Neural cell (in vitro differentiated cells): ENCODE measurements around the gene CDYL. TPM values are rescaled to one million over a fixed set of nuclear protein-coding genes. Genes with fewer than 3 reads are reported as not detected.

Experiments used
- H2AFZ ChIP-seq: fragments of 200-600, 300-800 bp; sonication (generic), shearing (Covaris generic); 2 replicates; pipeline ENCODE4 v1.6.0; 2014; ENCODE audit warnings: low read depth, mild to moderate bottlenecking, antibody characterized with exemption, low read length, moderate library complexity
- H3F3A ChIP-seq: fragments of 200-600 bp; shearing (Covaris generic); 2 replicates; pipeline ENCODE4 v1.6.1; 2016; ENCODE audit warnings: mild to moderate bottlenecking, moderate library complexity, mixed read lengths, antibody characterized with exemption, low read length; ENCODE audit not compliant: insufficient read depth, poor library complexity, severe bottlenecking
- H3K27ac ChIP-seq: fragments of 200-600, 300-800 bp; sonication (generic), shearing (Covaris generic); 2 replicates; pipeline ENCODE4 v1.5.1; 2014; ENCODE audit warnings: mild to moderate bottlenecking, low read length, moderate library complexity
- H3K27me3 ChIP-seq: fragments of 300-800, 200-600 bp; sonication (generic), shearing (Covaris generic); 2 replicates; pipeline ENCODE4 v1.6.0; 2014; ENCODE audit warnings: mild to moderate bottlenecking, low read depth, low read length, moderate library complexity; ENCODE audit not compliant: insufficient read depth
- H3K36me3 ChIP-seq: fragments of 300-800, 200-600 bp; sonication (generic), shearing (Covaris generic); 2 replicates; pipeline ENCODE4 v1.5.1; 2014; ENCODE audit warnings: mild to moderate bottlenecking, antibody characterized with exemption, low read length, moderate library complexity; ENCODE audit not compliant: insufficient read depth
- H3K4me2 ChIP-seq: fragments of 300-800, 200-600 bp; sonication (generic), shearing (Covaris generic); 2 replicates; pipeline ENCODE4 v1.6.0; 2014; ENCODE audit warnings: mild to moderate bottlenecking, low read length
- H3K4me3 ChIP-seq: fragments of 300-800, 200-600 bp; sonication (generic), shearing (Covaris generic); 2 replicates; pipeline ENCODE4 v1.5.1; 2014; ENCODE audit warnings: mild to moderate bottlenecking, low read length, moderate library complexity
- H3K79me2 ChIP-seq: fragments of 200-600 bp; shearing (Covaris generic); replicated peaks from 2 replicates; pipeline ENCODE4 v1.6.0; 2014; ENCODE audit warnings: mild to moderate bottlenecking, low read length, moderate library complexity; ENCODE audit not compliant: insufficient read depth
- H3K9ac ChIP-seq: fragments of 300-800, 200-600 bp; sonication (generic), shearing (Covaris generic); 2 replicates; pipeline ENCODE4 v1.6.1; 2016; ENCODE audit warnings: mild to moderate bottlenecking, low read length, mixed read lengths
- H3K9me2 ChIP-seq: fragments of 200-600 bp; shearing (Covaris generic); 2 replicates; pipeline ENCODE4 v1.6.1; 2016; ENCODE audit warnings: mild to moderate bottlenecking, low read length, mixed read lengths; ENCODE audit not compliant: insufficient read depth
- H3K9me3 ChIP-seq: fragments of 200-600, 300-800 bp; sonication (generic), shearing (Covaris generic); 2 replicates; pipeline ENCODE4 v1.6.1; 2016; ENCODE audit warnings: mild to moderate bottlenecking, mixed run types, low read length, moderate library complexity, mixed read lengths
- H4K20me1 ChIP-seq: fragments of 200-600 bp; shearing (Covaris generic); 2 replicates; pipeline ENCODE4 v1.6.1; 2016; ENCODE audit warnings: mild to moderate bottlenecking, mixed run types; ENCODE audit not compliant: insufficient read depth
- EP300 ChIP-seq: fragments of 450-650 bp; conservative IDR thresholded peaks from 2 replicates; pipeline ENCODE4 v1.6.1; 2014; ENCODE audit warnings: antibody characterized with exemption, mild to moderate bottlenecking, moderate library complexity; ENCODE audit not compliant: poor library complexity, severe bottlenecking
- EZH2 ChIP-seq: fragments of 200-600, 300-800 bp; shearing (Covaris generic), sonication (generic); IDR thresholded peaks from 2 replicates; pipeline ENCODE4 v1.6.1; 2014; ENCODE audit warnings: antibody characterized with exemption, low read length, borderline replicate concordance, mild to moderate bottlenecking; ENCODE audit not compliant: insufficient read depth, poor library complexity, severe bottlenecking
- MXI1 ChIP-seq: fragments of 450-650 bp; conservative IDR thresholded peaks from 2 replicates; pipeline ENCODE4 v1.6.1; 2014; ENCODE audit warnings: antibody characterized with exemption, mild to moderate bottlenecking; ENCODE audit not compliant: poor library complexity, severe bottlenecking
- POLR2AphosphoS5 ChIP-seq: IDR thresholded peaks from 2 replicates; pipeline ENCODE4 v1.6.1; 2012
- RAD21 ChIP-seq: fragments of 450-650 bp; conservative IDR thresholded peaks from 2 replicates; pipeline ENCODE4 v1.6.1; 2014; ENCODE audit warnings: antibody characterized with exemption, mild to moderate bottlenecking, moderate library complexity
- SMC3 ChIP-seq: fragments of 450-650 bp; conservative IDR thresholded peaks from 2 replicates; pipeline ENCODE4 v1.6.1; 2014; ENCODE audit warnings: antibody characterized with exemption, mild to moderate bottlenecking, moderate library complexity; ENCODE audit not compliant: poor library complexity
- TAF1 ChIP-seq: IDR thresholded peaks from 2 replicates; pipeline ENCODE4 v1.6.1; 2012; ENCODE audit warnings: low read depth
- polyA plus RNA-seq: library from polyadenylated mRNA; depleted of rRNA; stranded (reverse); fragments of >200 nt; gene quantifications from 2 replicates; pipeline ENCODE4 v1.2.3, GENCODE V29; 2014
- TF ChIP-seq, protein P1 (sequence below): fragments of 450-650 bp; IDR thresholded peaks from 2 replicates; pipeline ENCODE4 v1.5.1; 2014; ENCODE audit warnings: antibody characterized with exemption, mild to moderate bottlenecking, moderate library complexity; ENCODE audit not compliant: poor library complexity, severe bottlenecking
- TF ChIP-seq, protein P2 (sequence below): IDR thresholded peaks from 2 replicates; pipeline ENCODE4 v1.6.1; 2012; ENCODE audit warnings: borderline replicate concordance

Gene CDYL
- polyA plus RNA-seq, 1 donor from 2014 or later: 5.2 TPM

DNA sequence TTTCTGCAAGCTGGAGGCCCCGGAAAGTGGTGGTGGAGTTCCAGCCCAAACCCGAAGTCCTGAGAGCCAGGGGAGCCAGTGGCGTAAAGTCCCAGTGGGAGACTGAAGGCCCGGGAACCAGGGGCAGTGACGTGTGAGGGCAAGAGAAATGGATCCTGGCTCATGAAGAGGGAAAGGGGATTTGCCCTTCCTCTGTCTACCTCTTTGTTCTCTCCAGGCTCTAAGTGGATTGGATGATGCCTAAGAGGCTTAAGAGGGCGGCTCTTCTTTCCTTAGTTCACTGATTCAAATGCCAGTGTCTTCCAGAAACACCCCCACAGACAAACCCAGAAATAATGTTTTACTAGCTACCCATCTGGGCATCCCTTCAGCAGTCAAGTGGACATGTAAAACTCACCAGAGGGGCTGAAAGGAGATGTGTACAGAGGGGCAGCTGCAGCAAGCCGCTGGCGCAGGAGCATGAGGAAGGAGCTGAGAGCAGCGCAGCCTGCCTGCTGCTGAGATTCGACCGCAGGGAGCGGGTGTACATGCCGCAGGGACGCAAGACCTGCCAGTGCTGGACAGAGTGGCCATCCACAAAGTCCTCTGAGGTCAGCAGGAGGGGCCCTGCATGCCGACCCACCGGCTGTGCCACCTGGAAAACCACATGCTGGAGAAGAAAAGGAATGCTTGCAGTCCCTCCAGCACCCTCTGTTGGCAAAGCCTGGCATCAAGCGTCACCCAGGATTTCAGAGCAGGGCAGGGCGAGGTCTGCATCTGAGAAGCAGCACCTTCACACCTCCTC, 29.5 kb downstream of the CDYL start:
- H3K79me2 ChIP-seq: peaks cover 36% of the 10 kb centered on the region
- TF ChIP-seq EZH2 (no peak), SMC3 (no peak), EP300 (no peak), RAD21 (no peak)
- H3K9me3 ChIP-seq: no peaks in the 10 kb centered on the region
- H2AFZ ChIP-seq: no peak overlapping the region
- no peaks in the 10 kb centered on the region for H3K36me3 ChIP-seq
- no peaks in the 10 kb centered on the region for H4K20me1 ChIP-seq
- no peaks in the 10 kb centered on the region for H3K9me2 ChIP-seq
- H3K9ac ChIP-seq: no peak overlapping the region
- no peaks in the 10 kb centered on the region for H3F3A ChIP-seq
- no peak overlapping the region for H3K27ac ChIP-seq
- H3K4me3 ChIP-seq: no peak overlapping the region
- H3K27me3 ChIP-seq: no peaks in the 10 kb centered on the region
- no peak overlapping the region for H3K4me2 ChIP-seq

DNA sequence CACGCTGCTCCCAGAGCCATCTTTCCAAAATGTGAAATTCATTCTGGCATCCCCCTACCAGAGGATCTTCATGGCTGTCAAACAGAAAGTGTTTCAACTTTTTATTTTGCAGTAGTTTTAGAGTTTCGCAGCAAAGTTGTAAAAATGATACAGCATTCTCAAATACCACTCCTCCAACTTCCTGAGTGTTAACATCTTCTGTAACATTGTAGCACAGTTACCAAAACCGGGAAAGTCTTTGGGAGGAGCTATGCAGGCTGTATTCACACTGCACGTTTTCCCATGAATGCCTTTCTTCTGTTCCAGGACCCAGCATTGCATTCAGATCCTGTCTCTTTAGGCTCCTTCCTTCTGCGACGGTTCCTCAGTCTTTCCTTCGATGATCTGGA, 30.1 kb downstream of the CDYL start:
- Histone ChIP-seq H3K9me3 (no peaks in the 10 kb centered on the region), H3K79me2 (peaks cover 30% of the 10 kb centered on the region), H4K20me1 (no peaks in the 10 kb centered on the region), H3K9ac (no peak overlapping the region), H3F3A (no peaks in the 10 kb centered on the region), H2AFZ (no peak overlapping the region), H3K4me2 (no peak overlapping the region), H3K4me3 (no peak overlapping the region), H3K36me3 (no peaks in the 10 kb centered on the region), H3K27ac (no peak overlapping the region), H3K9me2 (no peaks in the 10 kb centered on the region), H3K27me3 (no peaks in the 10 kb centered on the region)
- TF ChIP-seq EP300: no peak
- no peak for TF ChIP-seq SMC3
- TF ChIP-seq, protein P1, sequence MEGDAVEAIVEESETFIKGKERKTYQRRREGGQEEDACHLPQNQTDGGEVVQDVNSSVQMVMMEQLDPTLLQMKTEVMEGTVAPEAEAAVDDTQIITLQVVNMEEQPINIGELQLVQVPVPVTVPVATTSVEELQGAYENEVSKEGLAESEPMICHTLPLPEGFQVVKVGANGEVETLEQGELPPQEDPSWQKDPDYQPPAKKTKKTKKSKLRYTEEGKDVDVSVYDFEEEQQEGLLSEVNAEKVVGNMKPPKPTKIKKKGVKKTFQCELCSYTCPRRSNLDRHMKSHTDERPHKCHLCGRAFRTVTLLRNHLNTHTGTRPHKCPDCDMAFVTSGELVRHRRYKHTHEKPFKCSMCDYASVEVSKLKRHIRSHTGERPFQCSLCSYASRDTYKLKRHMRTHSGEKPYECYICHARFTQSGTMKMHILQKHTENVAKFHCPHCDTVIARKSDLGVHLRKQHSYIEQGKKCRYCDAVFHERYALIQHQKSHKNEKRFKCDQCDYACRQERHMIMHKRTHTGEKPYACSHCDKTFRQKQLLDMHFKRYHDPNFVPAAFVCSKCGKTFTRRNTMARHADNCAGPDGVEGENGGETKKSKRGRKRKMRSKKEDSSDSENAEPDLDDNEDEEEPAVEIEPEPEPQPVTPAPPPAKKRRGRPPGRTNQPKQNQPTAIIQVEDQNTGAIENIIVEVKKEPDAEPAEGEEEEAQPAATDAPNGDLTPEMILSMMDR: no peak
- no peak for TF ChIP-seq MXI1
- no peak for TF ChIP-seq POLR2AphosphoS5
- no peak for TF ChIP-seq RAD21
- TF ChIP-seq TAF1: no peak
- TF ChIP-seq, protein P2, sequence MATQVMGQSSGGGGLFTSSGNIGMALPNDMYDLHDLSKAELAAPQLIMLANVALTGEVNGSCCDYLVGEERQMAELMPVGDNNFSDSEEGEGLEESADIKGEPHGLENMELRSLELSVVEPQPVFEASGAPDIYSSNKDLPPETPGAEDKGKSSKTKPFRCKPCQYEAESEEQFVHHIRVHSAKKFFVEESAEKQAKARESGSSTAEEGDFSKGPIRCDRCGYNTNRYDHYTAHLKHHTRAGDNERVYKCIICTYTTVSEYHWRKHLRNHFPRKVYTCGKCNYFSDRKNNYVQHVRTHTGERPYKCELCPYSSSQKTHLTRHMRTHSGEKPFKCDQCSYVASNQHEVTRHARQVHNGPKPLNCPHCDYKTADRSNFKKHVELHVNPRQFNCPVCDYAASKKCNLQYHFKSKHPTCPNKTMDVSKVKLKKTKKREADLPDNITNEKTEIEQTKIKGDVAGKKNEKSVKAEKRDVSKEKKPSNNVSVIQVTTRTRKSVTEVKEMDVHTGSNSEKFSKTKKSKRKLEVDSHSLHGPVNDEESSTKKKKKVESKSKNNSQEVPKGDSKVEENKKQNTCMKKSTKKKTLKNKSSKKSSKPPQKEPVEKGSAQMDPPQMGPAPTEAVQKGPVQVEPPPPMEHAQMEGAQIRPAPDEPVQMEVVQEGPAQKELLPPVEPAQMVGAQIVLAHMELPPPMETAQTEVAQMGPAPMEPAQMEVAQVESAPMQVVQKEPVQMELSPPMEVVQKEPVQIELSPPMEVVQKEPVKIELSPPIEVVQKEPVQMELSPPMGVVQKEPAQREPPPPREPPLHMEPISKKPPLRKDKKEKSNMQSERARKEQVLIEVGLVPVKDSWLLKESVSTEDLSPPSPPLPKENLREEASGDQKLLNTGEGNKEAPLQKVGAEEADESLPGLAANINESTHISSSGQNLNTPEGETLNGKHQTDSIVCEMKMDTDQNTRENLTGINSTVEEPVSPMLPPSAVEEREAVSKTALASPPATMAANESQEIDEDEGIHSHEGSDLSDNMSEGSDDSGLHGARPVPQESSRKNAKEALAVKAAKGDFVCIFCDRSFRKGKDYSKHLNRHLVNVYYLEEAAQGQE: no peak
- TF ChIP-seq EZH2: no peak
